Motor neuron (in vitro differentiated cells): ENCODE results near the gene SH3GL2. TPM values are rescaled to one million over a fixed set of nuclear protein-coding genes. Genes with fewer than 3 reads are reported as not detected.
A peak's percentile ranks its signal among the peaks of the same experiment; 100 is the strongest.

Experiments used
- ATAC-seq, 8 experiments: fragments of 200-7000 bp; cut with Tn5 transposase; replicated peaks in 6 of 8; 2 replicates each; pipeline ENCODE4 v1.8.0; 2021; ENCODE audit warnings: mild to moderate bottlenecking in 8 of 8, moderate library complexity in 8 of 8
- H3K27ac ChIP-seq, 2 donors: fragments of 250-450 bp; sonication (Bioruptor Pico); 2 replicates each; pipeline ENCODE4 v1.9.0; 2021; ENCODE audit warnings: antibody characterized with exemption in 2 of 2, mild to moderate bottlenecking in 2 of 2, moderate library complexity in 1 of 2
- H3K4me1 ChIP-seq, 2 donors: fragments of 250-450 bp; sonication (Bioruptor Pico); replicated peaks in 1 of 2; 2 replicates each; pipeline ENCODE4 v1.6.1; 2021; ENCODE audit warnings: antibody characterized with exemption in 2 of 2, mild to moderate bottlenecking in 2 of 2, moderate library complexity in 1 of 2
- H3K4me3 ChIP-seq, 5 donors: fragments of 250-450 bp; sonication (Bioruptor Pico); 2 replicates each; pipeline ENCODE4 v1.9.0; 2021; ENCODE audit warnings: antibody characterized with exemption in 5 of 5, mild to moderate bottlenecking in 5 of 5, moderate library complexity in 4 of 5
- WGBS, 10 experiments: fragments of 450-650 bp; shearing (Covaris generic); methylation state at CpG; one replicate each; pipeline ENCODE4 v1.0.0; 2022; 5-methylcytosine and 5-hydroxymethylcytosine counted together
- in situ Hi-C, 9 experiments: fragments of 400-800 bp; cut with MboI; loops; one replicate each; pipeline ENCODE4 v1.15.0; 2021; ENCODE audit warnings: low sequenced_read_pairs in 9 of 9, low pct_unique_long_range_greater_than_20kb in 2 of 9; ENCODE audit not compliant: unreplicated experiment in 9 of 9
- total RNA-seq, 8 experiments: library from RNA; unstranded; fragments of 300-600 nt; gene quantifications; 2 replicates each; pipeline versions ENCODE4 v1.2.3 to v1.2.4, GENCODE V29; 2022

Gene SH3GL2
- 10 to 100 TPM in 3 of 8 experiments, 1 to 10 TPM in 3, under 1 TPM in 2; 0.15 to 27.4 (median 8.5) TPM for total RNA-seq

GRCh38 chr9:17578911-17579793 is at the start of gene SH3GL2:
TSS of gene SH3GL2 (plus strand) at chr9:17579066.
- Histone ChIP-seq H3K27ac (no peak within 1 kb of the TSS), H3K4me1 (no peaks in the 10 kb centered on the region), H3K4me3 (peak within 1 kb of the TSS; percentile 60 to 90 (median 69))
- ATAC-seq = peak; percentile 68 to 97 (median 96)
- 0 to 3% (median 2%) methylated on average over 6 to 16 of the region's 109 CpGs; no CpG with 5 or more reads in 7 of the 10 experiments for WGBS, 10 experiments
- in situ Hi-C loops = no loop called here

GRCh38 chr9:17531642-17532254 is 47.1 kb upstream of the SH3GL2 start:
- H3K4me1 ChIP-seq = no peaks in the 10 kb centered on the region
- 14 to 72% (median 39%) methylated on average over 2 to 10 of the region's 10 CpGs for WGBS, 10 experiments
- in situ Hi-C loops = loop anchor here in 7 of 9 experiments (5.0 to 25.0 kb wide), 7 partner anchors 256 to 1506 kb away; partner anchors contain the start of genes RRAGA (in 2 of the 7) and SAXO1 (in 2 of the 7)
- no peak overlapping the region for H3K4me3 ChIP-seq
- H3K27ac ChIP-seq = no peak overlapping the region
- peak in 3 of 8 experiments; percentile 43 to 54 (median 43) for ATAC-seq

GRCh38 chr9:17532461-17532860 is 46.4 kb upstream of the SH3GL2 start:
- Histone ChIP-seq H3K27ac (no peak overlapping the region), H3K4me1 (no peaks in the 10 kb centered on the region), H3K4me3 (no peak overlapping the region)
- no peak for ATAC-seq
- in situ Hi-C loops = loop anchor here in 7 of 9 experiments (5.0 to 25.0 kb wide), 7 partner anchors 255 to 1505 kb away; partner anchors contain the start of genes RRAGA (in 2 of the 7) and SAXO1 (in 2 of the 7)
- 0 to 100% (median 90%) methylated on average over 1 to 4 of the region's 6 CpGs; no CpG with 5 or more reads in 3 of the 10 experiments for WGBS, 10 experiments

GRCh38 chr9:17535176-17535575 is 43.7 kb upstream of the SH3GL2 start:
- no peaks in the 10 kb centered on the region for H3K4me1 ChIP-seq
- no peak overlapping the region for H3K27ac ChIP-seq
- ATAC-seq = no peak
- in situ Hi-C loops = loop anchor here in 7 of 9 experiments (10.0 to 25.0 kb wide), 6 partner anchors 252 to 1502 kb away; partner anchors contain the start of genes RRAGA (in 2 of the 7) and SAXO1 (in 2 of the 7)
- 55 to 100% (median 85%) methylated on average over 1 to 3 of the region's 3 CpGs; no CpG with 5 or more reads in 3 of the 10 experiments for WGBS, 10 experiments
- H3K4me3 ChIP-seq = no peak overlapping the region

- in situ Hi-C loops = loop anchor here in 7 of 9 experiments (10.0 to 25.0 kb wide), 6 partner anchors 251 to 1501 kb away; partner anchors contain the start of genes RRAGA (in 2 of the 7) and SAXO1 (in 2 of the 7)
- no peak for ATAC-seq
- Histone ChIP-seq H3K4me1 (no peaks in the 10 kb centered on the region), H3K27ac (no peak overlapping the region), H3K4me3 (no peak overlapping the region)
- WGBS, 10 experiments = 54 to 95% (median 86%) methylated on average over 1 to 7 of the region's 7 CpGs; no CpG with 5 or more reads in 2 of the 10 experiments
Observed at GRCh38 chr9:17536027-17536426, 42.8 kb upstream of the SH3GL2 start.

- Histone ChIP-seq H3K27ac (no peak overlapping the region), H3K4me1 (no peaks in the 10 kb centered on the region), H3K4me3 (no peak overlapping the region)
- WGBS, 10 experiments = 33 to 94% (median 74%) methylated on average over 1 to 2 of the region's 2 CpGs
- ATAC-seq = peak in 1 of 8 experiments; percentile 19
- in situ Hi-C loops = no loop called here
Observed at GRCh38 chr9:17551023-17551422, 27.8 kb upstream of the SH3GL2 start.

- 0 to 100% (median 70%) methylated on average over 1 to 4 of the region's 4 CpGs for WGBS, 10 experiments
- in situ Hi-C loops = no loop called here
- peaks cover 0 to 4% of the 10 kb centered on the region in 2 donors for H3K4me1 ChIP-seq
- H3K27ac ChIP-seq = no peak overlapping the region
- no peak for ATAC-seq
- no peak overlapping the region for H3K4me3 ChIP-seq
Observed at GRCh38 chr9:17555362-17556054, 23.4 kb upstream of the SH3GL2 start.

GRCh38 chr9:17556255-17556654 is 22.6 kb upstream of the SH3GL2 start:
- Histone ChIP-seq H3K27ac (no peak overlapping the region), H3K4me1 (peaks cover 0 to 4% of the 10 kb centered on the region in 2 donors), H3K4me3 (no peak overlapping the region)
- 0 to 100% (median 83%) methylated on average over 2 to 8 of the region's 8 CpGs for WGBS, 10 experiments
- no peak for ATAC-seq
- in situ Hi-C loops = no loop called here

- Histone ChIP-seq H3K4me3 (no peak overlapping the region), H3K4me1 (peaks cover 0 to 4% of the 10 kb centered on the region in 2 donors), H3K27ac (no peak overlapping the region)
- ATAC-seq = no peak
- 0 to 100% (median 63%) methylated on average over 1 to 2 of the region's 2 CpGs; no CpG with 5 or more reads in 5 of the 10 experiments for WGBS, 10 experiments
- in situ Hi-C loops = no loop called here
Observed at GRCh38 chr9:17556935-17557334, 21.9 kb upstream of the SH3GL2 start.

GRCh38 chr9:17571825-17572224 is 7.0 kb upstream of the SH3GL2 start:
- H3K4me3 ChIP-seq = no peak overlapping the region
- 22 to 93% (median 70%) methylated on average over 2 to 5 of the region's 5 CpGs; no CpG with 5 or more reads in 1 of the 10 experiments for WGBS, 10 experiments
- no peaks in the 10 kb centered on the region for H3K4me1 ChIP-seq
- in situ Hi-C loops = no loop called here
- H3K27ac ChIP-seq = no peak overlapping the region
- no peak for ATAC-seq

- in situ Hi-C loops = no loop called here
- Histone ChIP-seq H3K4me3 (no peak overlapping the region), H3K27ac (no peak overlapping the region), H3K4me1 (no peaks in the 10 kb centered on the region)
- no peak for ATAC-seq
- WGBS, 10 experiments = 0 to 63% (median 43%) methylated on average over 1 to 2 of the region's 2 CpGs; no CpG with 5 or more reads in 1 of the 10 experiments
Observed at GRCh38 chr9:17574342-17574741, 4.5 kb upstream of the SH3GL2 start.

GRCh38 chr9:17578577-17578910 is 322 bp upstream of the SH3GL2 start:
- in situ Hi-C loops = no loop called here
- Histone ChIP-seq H3K4me1 (no peaks in the 10 kb centered on the region), H3K27ac (no peak overlapping the region), H3K4me3 (peak overlapping the region; percentile 60 to 90 (median 69))
- 0 to 3% (median 0%) methylated on average over 1 to 11 of the region's 17 CpGs; no CpG with 5 or more reads in 7 of the 10 experiments for WGBS, 10 experiments
- peak in 4 of 8 experiments; percentile 11 to 23 (median 22) for ATAC-seq
